OCI-M1 (cell line): Measurements from ENCODE around the gene LRIT1.

Experiments
- DNase-seq: peaks from one replicate; lab custom pipeline; 2025; lab: John Stamatoyannopoulos, UW

Gene LRIT1

DNA sequence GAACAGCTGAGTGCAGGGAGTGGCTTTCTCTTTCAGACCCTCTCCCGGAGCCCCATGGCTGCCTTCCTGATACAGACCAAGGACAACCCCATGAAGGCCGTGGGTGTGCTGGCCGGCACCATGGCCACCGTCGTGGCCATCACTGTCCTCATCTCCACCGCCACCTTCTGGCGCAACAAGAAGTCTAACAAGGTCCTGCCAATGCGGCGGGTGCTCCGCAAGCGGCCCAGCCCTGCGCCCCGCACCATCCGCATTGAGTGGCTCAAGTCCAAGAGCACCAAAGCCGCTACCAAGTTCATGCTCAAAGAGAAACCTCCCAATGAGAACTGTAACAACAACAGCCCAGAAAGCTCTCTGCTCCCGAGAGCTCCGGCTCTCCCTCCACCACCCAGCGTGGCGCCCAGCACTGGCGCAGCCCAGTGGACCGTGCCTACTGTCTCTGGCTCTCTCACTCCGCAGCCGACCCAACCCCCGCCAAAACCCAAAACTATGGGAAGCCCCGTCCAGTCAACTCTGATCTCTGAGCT lies 27.2 kb downstream of the LRIT1 start:
- no peak for DNase-seq

DNA sequence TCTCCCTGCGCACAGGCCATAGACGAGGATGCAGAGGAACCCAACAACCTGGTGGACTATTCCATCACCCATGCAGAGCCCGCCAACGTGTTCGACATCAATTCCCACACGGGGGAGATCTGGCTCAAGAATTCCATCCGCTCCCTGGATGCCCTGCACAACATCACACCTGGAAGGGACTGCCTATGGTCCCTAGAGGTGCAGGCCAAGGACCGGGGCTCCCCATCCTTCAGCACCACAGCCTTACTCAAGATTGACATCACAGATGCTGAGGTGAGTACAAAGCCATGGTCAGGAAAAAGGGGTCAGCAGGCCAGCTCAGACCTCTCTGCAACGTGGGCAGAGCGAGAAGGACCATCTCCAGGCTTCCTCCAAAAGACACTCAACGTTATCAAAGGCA lies 28.3 kb downstream of the LRIT1 start:
- no peak for DNase-seq

DNA sequence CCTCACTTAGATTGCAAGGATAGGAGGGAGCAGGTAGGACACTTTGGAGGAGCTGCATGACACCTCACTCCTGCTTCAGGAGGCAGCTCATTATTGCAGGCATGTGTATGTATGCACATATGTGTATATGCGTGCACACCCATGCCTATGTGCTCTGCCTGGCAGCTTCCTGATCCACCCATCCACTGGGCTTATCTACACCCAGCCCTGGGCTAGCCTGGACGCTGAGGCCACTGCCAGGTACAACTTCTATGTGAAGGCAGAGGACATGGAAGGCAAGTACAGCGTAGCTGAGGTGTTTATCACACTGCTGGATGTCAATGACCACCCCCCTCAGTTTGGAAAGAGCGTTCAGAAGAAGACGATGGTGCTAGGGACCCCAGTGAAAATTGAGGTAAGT lies 29.3 kb downstream of the LRIT1 start:
- no peak for DNase-seq

DNA sequence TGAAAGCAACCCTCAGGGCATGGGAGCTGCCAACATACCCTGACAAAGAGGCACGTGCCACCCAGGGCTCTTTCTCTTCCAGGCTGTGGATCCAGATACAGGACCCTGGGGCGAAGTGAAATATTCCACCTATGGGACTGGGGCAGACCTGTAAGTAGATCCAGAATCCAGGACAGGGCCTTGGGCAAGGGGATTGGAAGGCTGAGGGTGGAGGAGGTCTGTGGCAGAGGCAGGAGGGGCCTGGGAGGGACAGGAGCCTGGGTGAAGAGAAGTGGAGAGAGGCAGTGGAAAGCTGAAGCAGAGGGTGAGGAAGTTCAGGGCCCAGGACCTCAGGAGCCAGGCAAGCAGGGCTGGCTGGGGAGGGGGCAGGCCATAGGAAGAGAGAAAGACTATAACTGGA lies 29.8 kb downstream of the LRIT1 start:
- DNase-seq: no peak

DNA sequence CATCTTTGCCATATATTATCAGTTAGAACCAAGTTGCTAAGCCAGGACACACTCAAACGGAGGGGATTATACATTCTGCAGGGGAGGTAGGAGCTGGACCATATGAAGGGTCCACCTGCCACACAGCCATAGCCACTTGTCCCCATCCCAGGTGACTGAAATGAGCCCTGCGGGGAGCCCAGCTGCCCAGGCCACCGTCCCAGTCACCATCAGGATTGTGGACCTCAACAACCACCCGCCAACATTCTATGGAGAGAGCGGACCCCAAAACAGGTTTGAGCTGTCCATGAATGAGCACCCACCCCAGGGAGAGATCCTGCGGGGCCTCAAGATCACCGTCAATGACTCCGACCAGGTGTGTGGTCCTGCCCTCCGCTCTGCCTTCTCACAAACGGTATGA lies 33.3 kb downstream of the LRIT1 start:
- DNase-seq: no peak

DNA sequence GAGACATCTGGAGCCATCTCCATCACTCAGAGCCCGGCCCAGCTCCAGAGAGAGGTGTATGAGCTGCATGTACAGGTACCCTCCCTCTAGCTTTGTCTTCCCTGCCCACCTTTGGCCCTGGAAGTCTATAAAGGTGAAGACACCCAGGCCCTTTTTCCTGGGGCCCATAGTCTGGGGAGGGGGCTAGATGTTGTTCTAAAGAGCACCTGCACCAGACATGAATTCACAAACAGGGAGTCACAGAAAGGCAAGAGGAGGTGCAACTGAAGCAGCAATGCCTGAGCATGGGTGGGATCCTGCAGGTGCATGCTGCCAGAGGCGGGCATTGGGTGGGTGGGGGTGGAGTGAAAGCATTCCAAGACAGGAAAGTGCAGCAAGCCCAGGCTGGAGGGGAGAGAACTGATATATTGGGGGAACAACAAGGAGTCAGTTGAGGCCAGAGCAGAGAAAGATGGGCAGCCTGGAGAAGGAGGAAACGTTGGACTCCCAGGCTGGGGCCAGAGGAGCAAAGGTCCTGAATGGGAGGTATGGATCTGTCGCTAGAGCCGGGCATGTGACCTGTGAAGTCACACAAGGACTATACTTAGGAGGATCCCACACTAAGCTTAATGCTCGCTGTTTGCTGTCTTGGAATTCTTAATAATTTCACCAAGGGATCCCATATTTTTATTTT lies 35.4 kb downstream of the LRIT1 start:
- DNase-seq: no peak

DNA sequence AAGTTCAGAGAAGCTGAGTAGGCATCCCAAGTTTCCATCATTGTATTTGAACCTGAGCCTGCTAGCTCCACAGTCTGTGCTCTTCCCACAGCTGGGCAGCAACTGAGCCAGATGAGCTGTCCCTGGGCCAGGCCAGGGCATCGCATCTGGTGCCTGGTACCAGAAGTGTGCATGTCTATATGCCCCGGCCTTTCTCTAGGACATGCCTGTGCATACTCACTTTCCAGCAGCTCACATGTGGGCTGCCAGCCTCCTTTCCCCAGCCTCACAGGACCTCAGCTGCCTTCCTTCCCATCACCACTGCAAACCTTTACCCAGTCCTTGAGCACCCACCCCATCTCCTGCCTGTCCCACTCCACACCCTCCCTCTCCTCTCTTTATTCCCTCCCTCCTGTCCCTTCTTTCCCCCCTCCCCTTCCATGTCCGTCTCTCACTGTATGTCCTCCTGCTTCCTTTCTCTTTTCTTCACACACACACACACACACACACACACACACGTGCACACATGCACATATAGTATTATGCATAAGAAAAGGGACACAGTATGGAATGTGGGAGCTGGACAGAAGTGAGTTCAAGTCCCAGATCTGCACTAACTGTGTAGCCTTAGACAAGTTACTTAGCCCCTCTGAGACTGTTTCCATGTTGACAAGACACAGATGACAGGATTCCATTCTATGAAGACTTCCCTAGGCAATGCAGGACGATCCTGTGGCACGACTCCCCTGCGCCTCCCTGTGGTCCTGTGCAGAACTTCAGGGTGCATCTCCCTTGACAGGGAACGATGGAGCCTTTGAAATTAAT lies 36.1 kb downstream of the LRIT1 start:
- peak; percentile 82 for DNase-seq

DNA sequence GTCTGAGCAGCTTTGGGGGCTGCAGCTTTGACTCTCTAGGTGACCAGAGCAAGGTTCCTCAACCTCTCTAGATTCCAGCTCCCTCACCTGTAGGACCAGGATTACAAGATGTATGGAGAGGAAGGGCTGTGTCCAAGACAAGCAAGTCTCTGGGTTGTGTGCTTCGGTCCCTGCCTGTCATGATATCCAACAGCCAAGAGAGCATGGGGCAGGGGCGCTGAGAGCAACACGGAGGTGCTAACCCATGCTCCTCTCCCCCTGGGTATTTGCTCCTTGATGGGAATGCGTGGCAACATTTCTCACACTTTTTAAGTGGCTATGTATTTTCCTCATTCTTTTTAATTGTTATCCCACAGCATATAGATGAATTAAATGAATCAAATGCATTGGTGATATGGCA lies 36.7 kb downstream of the LRIT1 start:
- DNase-seq: no peak

DNA sequence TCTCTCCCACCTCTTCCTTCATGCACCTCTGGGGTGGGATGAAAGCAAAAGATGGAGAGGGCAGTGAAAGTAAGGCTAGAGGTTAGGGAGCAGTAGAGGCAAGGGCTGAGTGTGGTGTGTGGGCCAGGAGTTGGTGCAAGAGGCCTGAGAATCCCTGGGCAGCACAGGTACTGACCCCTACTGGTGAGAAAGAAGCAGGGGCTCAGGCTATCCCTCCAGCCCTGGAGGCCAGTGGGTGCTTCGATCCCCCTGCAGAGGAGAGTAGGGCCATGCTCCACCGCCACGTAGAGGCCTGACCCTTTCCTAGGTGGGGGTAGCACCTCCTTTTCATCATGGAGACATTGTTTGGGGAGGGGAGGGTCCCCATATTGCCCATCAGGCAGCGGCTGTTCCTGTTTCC lies 37.2 kb downstream of the LRIT1 start:
- no peak for DNase-seq

DNA sequence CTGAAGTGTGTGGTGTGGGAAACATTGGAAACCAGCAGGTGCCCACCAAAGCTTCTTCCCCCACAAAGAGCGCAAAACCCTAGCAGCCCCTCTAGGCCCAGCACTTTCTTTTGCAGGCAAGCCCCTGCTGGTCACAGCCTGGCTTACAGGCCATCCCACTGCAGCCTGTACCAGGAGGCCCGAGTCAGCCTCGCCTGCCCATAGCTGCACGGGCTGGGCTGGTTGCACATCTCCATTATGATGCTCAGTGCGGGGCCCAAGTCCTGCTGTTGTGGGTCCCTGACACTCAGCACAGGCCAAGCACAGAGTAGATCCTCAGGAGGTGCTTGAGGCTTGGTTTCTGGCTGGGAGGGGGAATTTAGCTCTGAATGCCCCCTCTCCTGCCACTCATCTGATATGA lies 39.0 kb downstream of the LRIT1 start:
- no peak for DNase-seq

DNA sequence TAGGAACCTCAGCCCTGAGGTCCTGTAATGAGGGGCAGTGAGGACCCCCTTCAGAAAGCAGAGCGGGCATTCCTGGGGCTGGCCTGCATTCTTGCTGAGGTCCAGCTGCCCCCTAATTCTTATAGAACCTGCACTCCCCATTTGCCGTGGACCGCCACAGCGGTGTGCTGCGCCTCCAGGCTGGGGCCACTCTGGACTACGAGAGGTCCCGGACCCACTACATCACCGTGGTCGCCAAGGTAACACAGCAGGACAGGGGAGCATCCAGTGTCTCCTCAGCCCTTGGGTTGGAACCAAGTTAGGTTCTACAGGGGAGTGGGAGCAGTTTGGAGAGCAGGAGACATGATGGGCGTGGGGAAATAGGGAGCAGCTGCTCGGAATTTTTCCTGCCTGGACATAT lies 39.7 kb downstream of the LRIT1 start:
- no peak for DNase-seq

DNA sequence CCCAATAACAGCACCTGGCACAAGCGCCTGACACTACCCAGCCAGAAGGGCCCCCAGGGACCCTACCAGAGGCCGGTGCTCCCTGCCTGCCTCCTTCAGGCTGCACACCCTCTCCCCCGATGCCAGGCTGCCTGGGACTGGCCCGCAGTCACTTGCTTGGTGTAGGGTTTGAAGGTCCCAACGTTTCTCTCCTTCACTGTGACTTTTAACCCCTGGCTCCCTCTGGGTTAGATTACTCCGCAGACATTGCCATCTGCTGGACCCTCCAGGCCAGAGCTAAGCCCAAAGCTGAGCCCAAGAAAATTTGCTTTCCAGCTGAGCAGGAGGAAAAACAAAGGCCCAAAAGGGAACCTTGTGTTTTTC lies 40.1 kb downstream of the LRIT1 start:
- DNase-seq: peak; percentile 61

DNA sequence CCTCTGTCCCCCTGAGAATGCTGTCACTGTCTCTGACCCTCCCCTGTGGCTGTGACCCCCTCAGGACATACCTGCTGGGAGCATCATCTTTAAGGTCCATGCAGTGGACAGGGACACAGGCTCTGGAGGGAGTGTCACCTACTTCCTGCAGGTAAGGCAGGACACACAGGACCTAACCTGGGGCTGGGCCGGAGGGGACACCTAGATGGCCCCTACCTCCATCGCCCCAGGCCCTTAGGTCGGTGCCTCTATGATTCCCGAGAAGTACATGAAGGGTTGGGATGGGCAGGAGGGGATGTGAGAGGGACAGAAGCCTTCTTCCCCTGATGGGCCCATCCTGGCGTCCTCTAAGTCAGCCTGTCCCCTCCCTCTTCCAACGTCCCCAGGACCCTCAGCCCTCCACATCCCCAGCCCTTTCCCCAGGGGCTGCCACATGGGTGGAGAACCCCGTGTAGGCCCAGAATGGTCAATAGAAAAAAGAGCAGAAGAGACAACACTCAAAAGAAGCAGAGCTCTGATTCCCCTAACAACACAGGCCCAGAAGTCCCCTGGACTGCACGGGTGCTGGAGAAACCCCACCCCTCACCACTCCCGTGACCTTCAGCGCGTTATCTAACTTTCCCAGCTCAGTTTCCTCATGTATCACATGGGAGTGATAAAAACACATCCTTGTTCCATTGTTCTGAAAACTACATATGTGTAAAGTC lies 40.7 kb downstream of the LRIT1 start:
- peak; percentile 71 for DNase-seq

DNA sequence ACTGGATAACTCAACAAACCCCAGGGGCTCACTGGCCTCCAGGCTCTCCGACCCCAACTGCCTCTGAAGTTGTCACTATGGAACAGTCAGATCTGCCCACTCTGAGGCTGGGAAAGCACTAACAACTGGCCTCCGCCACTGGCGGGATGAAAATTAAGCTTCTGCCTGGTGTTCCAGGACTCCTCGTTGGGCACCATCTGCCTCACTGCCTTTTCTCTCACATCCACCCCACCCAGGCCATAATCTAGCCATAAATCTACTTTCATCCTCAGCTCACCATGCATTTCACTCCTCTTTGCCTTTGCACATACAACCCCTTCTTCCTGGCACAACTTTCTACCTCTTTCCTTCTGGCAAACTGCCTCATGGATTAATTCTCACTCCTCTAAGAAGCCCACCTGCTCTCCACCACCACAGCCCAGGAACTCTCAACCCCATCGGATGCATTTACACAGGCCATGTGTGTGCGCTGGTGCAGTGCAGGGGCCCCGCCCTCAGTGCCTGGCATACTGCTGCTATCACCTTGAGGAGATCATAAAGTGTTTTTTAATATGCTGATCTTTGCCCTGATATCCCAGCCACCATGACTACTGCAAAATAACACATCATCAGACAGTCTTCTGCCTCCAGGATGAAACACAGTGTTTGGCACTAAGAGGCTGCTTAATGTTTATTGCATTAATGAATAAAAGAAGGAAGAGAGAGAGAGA lies 43.0 kb downstream of the LRIT1 start:
- no peak for DNase-seq

DNA sequence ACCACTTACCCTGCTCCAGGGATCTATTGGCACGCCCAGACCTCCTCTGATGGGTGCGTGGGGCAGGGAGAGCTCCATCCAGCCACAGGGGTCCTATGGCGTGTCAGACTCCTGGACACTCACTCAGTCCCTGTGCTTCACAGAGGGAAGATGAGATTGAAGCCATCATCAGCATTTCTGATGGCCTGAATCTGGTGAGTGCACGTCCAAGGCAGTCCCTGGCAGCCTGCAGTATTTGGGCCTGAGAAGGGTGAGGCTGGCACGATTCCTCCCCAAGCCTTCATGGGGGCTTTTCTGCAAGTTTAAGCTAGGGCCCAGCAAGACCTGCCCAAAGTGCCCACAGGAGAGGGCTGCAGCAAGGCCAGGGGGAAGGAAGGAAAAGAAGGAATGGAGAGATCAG lies 43.7 kb downstream of the LRIT1 start:
- no peak for DNase-seq

DNA sequence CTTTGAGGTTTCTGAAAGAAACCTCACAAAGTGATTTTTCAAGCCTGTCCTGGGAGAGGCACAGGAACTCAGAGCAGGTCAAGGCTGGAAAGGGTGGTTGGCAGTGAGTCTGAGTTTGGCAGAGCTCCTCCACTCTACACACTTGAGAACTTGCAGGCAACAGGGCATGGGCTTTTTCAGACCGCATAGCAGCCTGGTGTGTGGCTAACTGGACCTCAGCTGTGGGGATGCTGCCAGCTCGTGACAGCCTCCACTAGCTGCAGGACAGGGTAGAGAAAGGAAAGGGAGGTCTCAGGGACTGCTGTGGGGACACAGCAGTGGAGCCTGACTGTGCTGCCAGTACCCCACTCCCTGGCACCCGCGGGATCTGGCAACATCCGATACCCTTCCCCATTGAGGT lies 44.4 kb downstream of the LRIT1 start:
- no peak for DNase-seq

DNA sequence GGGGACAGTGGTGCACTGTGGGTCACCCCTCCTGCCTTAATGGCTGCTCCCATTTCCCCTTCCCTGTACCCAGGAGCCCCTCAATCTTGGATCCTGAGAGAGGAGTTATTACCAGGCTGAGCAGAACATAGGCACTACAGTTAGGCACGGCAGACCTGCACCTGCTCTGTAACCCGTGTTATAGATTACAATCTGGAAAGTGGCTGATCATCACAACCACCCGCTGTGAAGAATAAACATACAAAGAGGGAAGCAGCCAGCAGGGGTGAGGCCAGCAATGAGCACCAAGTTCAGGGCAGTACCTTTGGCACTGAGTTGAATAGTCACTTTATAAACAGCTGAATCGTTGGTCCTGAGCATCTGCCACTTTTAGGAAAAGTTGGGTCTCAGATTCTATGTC lies 45.3 kb downstream of the LRIT1 start:
- DNase-seq: no peak

DNA sequence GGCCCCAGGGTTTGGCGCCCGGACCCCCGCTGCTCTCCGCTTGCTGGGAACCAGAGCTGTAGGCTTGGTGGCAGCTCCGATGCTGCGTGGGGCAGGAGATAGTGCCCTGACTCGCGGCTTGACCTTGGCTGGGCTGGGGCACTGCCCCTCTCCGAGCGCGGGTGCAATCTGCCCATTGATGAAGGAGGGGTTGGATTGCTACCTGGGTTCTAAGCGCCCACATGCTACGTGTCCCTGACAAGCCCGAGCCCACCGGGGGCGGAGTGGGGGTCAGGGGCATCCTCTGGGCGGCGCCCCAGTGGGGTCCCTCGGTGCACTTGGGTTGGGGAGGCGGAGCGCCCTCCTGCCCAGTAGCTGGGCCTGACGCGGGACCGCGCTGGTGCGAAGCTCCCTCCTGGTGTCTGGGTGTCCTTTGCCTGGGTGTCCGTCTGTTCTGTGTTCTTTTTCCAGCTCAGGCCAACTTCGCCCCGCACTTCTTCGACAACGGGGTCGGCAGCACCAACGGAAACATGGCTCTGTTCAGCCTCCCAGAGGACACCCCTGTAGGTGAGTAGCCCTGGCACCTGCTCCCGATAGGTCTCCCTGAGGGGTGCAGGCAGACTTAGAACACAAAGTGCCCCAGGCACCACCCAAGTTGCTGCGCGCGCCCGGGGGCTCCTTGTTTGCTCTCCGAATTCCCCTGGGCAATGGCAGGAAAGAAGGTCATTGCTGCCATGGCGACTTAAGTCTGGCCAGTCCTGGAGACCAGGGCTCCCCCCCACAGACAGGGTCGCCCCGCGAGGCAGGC lies 46.1 kb downstream of the LRIT1 start:
- DNase-seq: no peak

DNA sequence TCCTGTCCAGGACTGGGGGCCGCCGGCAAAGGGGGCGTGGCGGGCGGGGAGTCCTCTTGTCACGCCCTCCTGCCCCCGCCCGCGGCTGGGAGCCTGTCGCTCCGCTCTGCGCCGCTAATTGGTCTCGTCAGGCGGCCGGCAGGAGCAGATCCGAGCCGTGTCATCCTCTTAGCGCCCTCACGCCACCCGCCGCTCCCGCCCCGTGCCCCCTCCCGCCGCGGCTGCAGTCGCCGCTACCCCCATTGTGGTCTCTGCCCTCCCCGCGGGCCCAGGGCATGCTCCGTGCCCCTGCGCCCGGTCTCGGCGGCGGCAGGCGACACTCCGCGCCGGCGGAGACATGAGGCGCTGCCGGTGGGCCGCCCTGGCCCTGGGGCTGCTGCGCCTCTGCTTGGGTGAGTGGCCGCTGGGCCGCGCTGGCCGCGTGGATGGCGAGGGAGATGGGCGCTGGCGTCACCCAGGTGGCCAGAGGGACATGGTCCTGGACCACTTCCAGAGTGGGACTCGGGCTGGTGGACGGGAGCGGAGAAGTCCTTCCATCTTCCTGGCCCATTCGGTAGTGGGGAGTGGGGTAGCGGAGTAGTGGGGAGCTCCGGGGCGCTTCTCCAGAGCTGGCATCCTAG lies 46.8 kb downstream of the LRIT1 start, which contains the start of gene CDHR1:
Gene CDHR1 (plus strand): TSS at position 114 of the 620 bp plus-strand sequence. CDS start 224 bp downstream, at position 338.
- DNase-seq: no peak

DNA sequence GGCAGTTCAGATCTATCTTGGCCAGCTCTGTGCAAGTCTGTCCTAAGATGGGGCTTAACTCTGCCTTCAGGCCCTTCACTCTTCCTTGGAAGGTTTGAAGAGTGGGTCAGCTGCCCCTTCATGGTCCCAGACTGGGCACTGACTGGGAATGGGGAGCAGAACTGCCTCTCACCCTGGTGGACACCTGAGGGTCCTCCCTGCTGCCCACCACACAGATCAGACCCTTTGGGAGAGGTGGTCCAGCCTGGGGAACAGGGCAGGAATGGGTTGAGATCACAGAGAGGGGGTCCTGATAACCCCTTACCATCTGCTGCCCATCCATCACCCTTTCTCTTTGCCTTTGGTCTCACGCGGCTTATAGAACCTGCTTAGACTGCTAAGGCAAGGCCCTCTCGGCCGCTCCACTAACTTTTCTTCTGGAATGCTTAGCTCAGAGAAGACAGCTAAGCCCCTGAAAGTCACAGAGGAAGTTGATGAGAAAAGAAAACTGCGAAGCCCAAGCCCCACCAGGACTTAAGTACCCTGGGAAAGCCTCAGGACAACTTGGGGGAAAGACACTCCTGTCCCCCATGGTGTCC lies 47.4 kb downstream of the LRIT1 start:
- DNase-seq: no peak

DNA sequence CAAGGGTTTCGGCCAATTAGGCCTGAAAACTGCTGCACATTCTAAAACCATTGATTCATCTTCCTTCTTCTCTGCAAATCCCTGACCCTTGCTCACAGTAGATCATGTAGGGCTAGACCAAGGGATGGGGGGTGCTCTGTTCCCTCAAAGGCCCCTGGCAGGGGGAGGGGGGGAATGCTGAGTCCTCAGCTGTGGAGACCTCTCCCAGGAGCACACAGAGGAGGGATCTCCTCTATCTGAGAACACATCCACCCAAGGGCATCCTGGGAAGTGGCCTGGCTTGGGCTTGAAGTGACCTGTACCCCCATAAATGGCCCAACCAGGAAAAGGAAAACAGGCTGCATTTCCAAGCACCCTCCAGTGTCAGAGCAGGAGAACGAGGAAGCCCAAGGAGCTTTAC lies 48.0 kb downstream of the LRIT1 start:
- no peak for DNase-seq
